ENCODE measurements around the gene CSF3. TPM values are rescaled to one million over a fixed set of nuclear protein-coding genes. Genes with fewer than 3 reads are reported as not detected.
A peak's percentile ranks its signal among the peaks of the same experiment; 100 is the strongest.

The CSF3 gene
- total and polyA plus RNA-seq, 2 donors (not counting 1 experiment from before 2014, with no cell fraction given), result 0.09 TPM; not detected in 1

GRCh38 chr17:40063187-40063771, 48.0 kb downstream of the CSF3 start:
- no peaks in the 10 kb centered on the region for H3K36me3 ChIP-seq (replicated peaks in 1 of 2; ENCODE audit: control extremely low read depth in 1 of 2, control insufficient read depth in 1 of 2, extremely low read depth in 1 of 2, insufficient read depth in 2 of 2, low read length in 1 of 2)
- H3K27me3 Mint-ChIP-seq, result peaks cover 4% of the 10 kb centered on the region
- no peak for TF ChIP-seq EZH2 (IDR thresholded peaks at IDR 0.05; ENCODE audit: borderline replicate concordance, insufficient read depth, low read depth, low read length, poor library complexity, severe bottlenecking)
- TF ChIP-seq, protein P1, sequence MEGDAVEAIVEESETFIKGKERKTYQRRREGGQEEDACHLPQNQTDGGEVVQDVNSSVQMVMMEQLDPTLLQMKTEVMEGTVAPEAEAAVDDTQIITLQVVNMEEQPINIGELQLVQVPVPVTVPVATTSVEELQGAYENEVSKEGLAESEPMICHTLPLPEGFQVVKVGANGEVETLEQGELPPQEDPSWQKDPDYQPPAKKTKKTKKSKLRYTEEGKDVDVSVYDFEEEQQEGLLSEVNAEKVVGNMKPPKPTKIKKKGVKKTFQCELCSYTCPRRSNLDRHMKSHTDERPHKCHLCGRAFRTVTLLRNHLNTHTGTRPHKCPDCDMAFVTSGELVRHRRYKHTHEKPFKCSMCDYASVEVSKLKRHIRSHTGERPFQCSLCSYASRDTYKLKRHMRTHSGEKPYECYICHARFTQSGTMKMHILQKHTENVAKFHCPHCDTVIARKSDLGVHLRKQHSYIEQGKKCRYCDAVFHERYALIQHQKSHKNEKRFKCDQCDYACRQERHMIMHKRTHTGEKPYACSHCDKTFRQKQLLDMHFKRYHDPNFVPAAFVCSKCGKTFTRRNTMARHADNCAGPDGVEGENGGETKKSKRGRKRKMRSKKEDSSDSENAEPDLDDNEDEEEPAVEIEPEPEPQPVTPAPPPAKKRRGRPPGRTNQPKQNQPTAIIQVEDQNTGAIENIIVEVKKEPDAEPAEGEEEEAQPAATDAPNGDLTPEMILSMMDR (IDR thresholded peaks at IDR 0.05), result no peak
- peak overlapping the region; percentile 99 for H3K4me2 ChIP-seq (replicated peaks; ENCODE audit: low read depth, low read length, poor library complexity, severe bottlenecking)
- peak overlapping the region; percentile 97 for H2AFZ ChIP-seq (ENCODE audit: insufficient read depth, low read depth, low read length, poor library complexity, severe bottlenecking)
- peaks cover 24 to 30% of the 10 kb centered on the region in 2 donors for H3K4me1 ChIP-seq (ENCODE audit: control insufficient read depth in 2 of 2, insufficient read depth in 2 of 2, low read length in 2 of 2)
- peak overlapping the region; percentile 83 for H3K27ac Mint-ChIP-seq
- CTCF ChIA-PET, result interaction anchor here (0.9 to 11.1 kb wide), 7 partner anchors 12 to 105 kb away, joined by 3 to 119 read pairs (median 5); partner anchors contain the start of genes MSL1 and NR1D1
- peak overlapping the region; percentile 92 for H3K9ac ChIP-seq (ENCODE audit: low read length)
- peaks cover 46% of the 10 kb centered on the region for H3K4me1 Mint-ChIP-seq
- H3K4me3 ChIP-seq (ENCODE audit: control extremely low read depth in 1 of 5, extremely low read depth in 1 of 5, insufficient read depth in 1 of 5, low read depth in 2 of 5, low read length in 4 of 5), result peak overlapping the region; percentile 53 to 96 (median 95)
- H3K79me2 ChIP-seq (ENCODE audit: control insufficient read depth, insufficient read depth, low read length), result peaks cover 51% of the 10 kb centered on the region
- peak overlapping the region; percentile 86 for H3K4me3 Mint-ChIP-seq
- no peaks in the 10 kb centered on the region for H3K9me3 ChIP-seq (ENCODE audit: control extremely low read depth in 1 of 3, control insufficient read depth in 2 of 3, insufficient read depth in 1 of 3, low read length in 2 of 3)
- no peaks in the 10 kb centered on the region for H3K9me3 Mint-ChIP-seq (ENCODE audit: insufficient read depth)
- peak; percentile 10 for ATAC-seq (ENCODE audit: low read depth)
- peaks cover 15% of the 10 kb centered on the region for H4K20me1 ChIP-seq (ENCODE audit: control insufficient read depth, insufficient read depth, low read length, poor library complexity, severe bottlenecking)
- WGBS (ENCODE audit: insufficient coverage), result 1% methylated on average over 42 of the region's 42 CpGs
- intact Hi-C loops (cut with micrococcal nuclease), result loop anchor here (1.0 to 2.0 kb wide), 4 partner anchors 12 to 106 kb away; partner anchors contain the start of gene NR1D1
- H3K27ac ChIP-seq (ENCODE audit: low read length in 2 of 2), result peak overlapping the region; percentile 57 to 59
- DNase-seq, result peak; percentile 48
- POLR2A ChIA-PET, result interaction anchor here (0.9 to 2.2 kb wide), 6 partner anchors 9 to 263 kb away, joined by 3 to 14 read pairs (median 4); partner anchors contain the start of genes MED24 and NR1D1
- peaks cover 0 to 5% (median 1%) of the 10 kb centered on the region in 4 experiments for H3K27me3 ChIP-seq (replicated peaks in 1 of 4; ENCODE audit: control extremely low read depth in 1 of 4, control insufficient read depth in 3 of 4, insufficient read depth in 4 of 4, low read length in 3 of 4)

All from B cell (primary cell).